IMR-90 (cell line): ENCODE results near the gene TMEM170B. TPM values are rescaled to one million over a fixed set of nuclear protein-coding genes. Genes with fewer than 3 reads are reported as not detected.

Experiments
- ATAC-seq: fragments of 200-7000 bp; cut with Tn5 transposase; 2 replicates; pipeline ENCODE4 v1.9.1; 2020; ENCODE audit warnings: low read depth, mild to moderate bottlenecking, moderate library complexity
- BruUV-seq: library from RNA; stranded (reverse); fragments of 400-500 nt; replicated peaks from 2 replicates; lab custom pipeline; 2021; lab: Mats Ljungman, UMichigan
- CTCF ChIA-PET: fragments of 300-600 bp; formaldehyde crosslinking; extraction: SDS; loops from one replicate; lab custom pipeline; 2021; ENCODE audit warnings: antibody characterized with exemption; lab: Yijun Ruan, JAX
- POLR2A ChIA-PET: fragments of 300-600 bp; sonication (Branson Sonifier 250); formaldehyde crosslinking; loops from one replicate; lab custom pipeline; 2022; ENCODE audit warnings: antibody characterized with exemption; ENCODE audit not compliant: unreplicated experiment; lab: Charles Lee
- DNase-seq: peaks from one replicate; pipeline ENCODE4 v3.0.0; 2013
- H2AFZ ChIP-seq: replicated peaks from 2 replicates; pipeline ENCODE3; 2013; ENCODE audit warnings: low read length, mild to moderate bottlenecking; ENCODE audit not compliant: poor library complexity
- H2AK5ac ChIP-seq: 2 replicates; pipeline ENCODE4 v1.6.1; 2013; ENCODE audit warnings: low read depth, low read length, inconsistent platforms
- H2AK9ac ChIP-seq: replicated peaks from 2 replicates; pipeline ENCODE3; 2013; ENCODE audit warnings: mild to moderate bottlenecking, low read depth, low read length, moderate library complexity; ENCODE audit not compliant: poor library complexity
- H2BK120ac ChIP-seq: 2 replicates; pipeline ENCODE4 v1.6.1; 2013; ENCODE audit warnings: low read depth, low read length, inconsistent platforms
- H2BK15ac ChIP-seq: 3 replicates; pipeline ENCODE4 v1.6.1; 2013; ENCODE audit warnings: low read depth, low read length, inconsistent platforms
- H2BK20ac ChIP-seq: 2 replicates; pipeline ENCODE4 v1.6.1; 2013; ENCODE audit warnings: low read depth, mild to moderate bottlenecking, inconsistent platforms, low read length, moderate library complexity
- H2BK5ac ChIP-seq: 2 replicates; pipeline ENCODE4 v1.6.1; 2013; ENCODE audit warnings: mild to moderate bottlenecking, low read depth, low read length, inconsistent platforms; ENCODE audit not compliant: poor library complexity, severe bottlenecking
- H3K14ac ChIP-seq: replicated peaks from 2 replicates; pipeline ENCODE4 v1.6.1; 2013; ENCODE audit warnings: low read depth, low read length, inconsistent platforms
- H3K18ac ChIP-seq: 2 replicates; pipeline ENCODE4 v1.6.1; 2013; ENCODE audit warnings: low read depth, low read length, control low read depth
- H3K23ac ChIP-seq: 2 replicates; pipeline ENCODE4 v1.6.1; 2013; ENCODE audit warnings: low read depth, low read length, inconsistent platforms
- H3K27ac ChIP-seq: 2 replicates; pipeline ENCODE4 v1.5.1; 2013; ENCODE audit warnings: mild to moderate bottlenecking, control low read depth, low read length; ENCODE audit not compliant: insufficient read depth
- H3K27me3 ChIP-seq: 2 replicates; pipeline ENCODE4 v1.6.1; 2013; ENCODE audit warnings: low read length; ENCODE audit not compliant: control insufficient read depth, insufficient read depth
- H3K36me3 ChIP-seq: 2 replicates; pipeline ENCODE4 v1.6.1; 2013; ENCODE audit warnings: low read length, mixed read lengths; ENCODE audit not compliant: control insufficient read depth, insufficient read depth
- H3K4ac ChIP-seq: 2 replicates; pipeline ENCODE4 v1.6.1; 2013; ENCODE audit warnings: low read depth, low read length, inconsistent platforms
- H3K4me1 ChIP-seq: 2 replicates; pipeline ENCODE4 v1.6.1; 2013; ENCODE audit warnings: low read length, mixed read lengths; ENCODE audit not compliant: control insufficient read depth, insufficient read depth
- H3K4me2 ChIP-seq: 2 replicates; pipeline ENCODE4 v1.6.1; 2013; ENCODE audit warnings: low read depth, mild to moderate bottlenecking, control low read depth, low read length, moderate library complexity
- H3K4me3 ChIP-seq: 2 replicates; pipeline ENCODE4 v1.5.1; 2013; ENCODE audit warnings: low read depth, mild to moderate bottlenecking, control low read depth, low read length, moderate library complexity; ENCODE audit not compliant: insufficient read depth
- H3K56ac ChIP-seq: 2 replicates; pipeline ENCODE4 v1.6.1; 2013; ENCODE audit warnings: low read length, inconsistent platforms; ENCODE audit not compliant: insufficient read depth; ENCODE audit errors: extremely low read depth
- H3K79me1 ChIP-seq, 2 experiments: 2 replicates each; pipeline ENCODE4 v1.6.1; 2013; ENCODE audit warnings: low read length in 2 of 2, inconsistent platforms in 1 of 2, low read depth in 1 of 2
- H3K9ac ChIP-seq: 2 replicates; pipeline ENCODE4 v1.6.1; 2013; ENCODE audit warnings: low read depth, low read length, control low read depth
- H3K9me1 ChIP-seq: 2 replicates; pipeline ENCODE4 v1.6.1; 2013; ENCODE audit warnings: low read length, inconsistent platforms; ENCODE audit not compliant: insufficient read depth
- H3K9me3 ChIP-seq: 2 replicates; pipeline ENCODE4 v1.6.1; 2013; ENCODE audit warnings: low read length; ENCODE audit not compliant: control insufficient read depth, insufficient read depth
- H4K20me1 ChIP-seq: 2 replicates; pipeline ENCODE4 v1.6.1; 2013; ENCODE audit warnings: low read length, inconsistent platforms; ENCODE audit not compliant: insufficient read depth
- H4K5ac ChIP-seq: 2 replicates; pipeline ENCODE4 v1.6.1; 2013; ENCODE audit warnings: mild to moderate bottlenecking, low read depth, low read length, control low read depth
- H4K8ac ChIP-seq, 2 experiments: 2 replicates each; pipeline ENCODE4 v1.6.1; 2013; ENCODE audit warnings: low read depth in 2 of 2, low read length in 2 of 2, control low read depth in 1 of 2, inconsistent platforms in 1 of 2
- H4K91ac ChIP-seq: 2 replicates; pipeline ENCODE4 v1.6.1; 2013; ENCODE audit warnings: low read depth, low read length, inconsistent platforms; ENCODE audit not compliant: insufficient read depth
- WGBS, 2 experiments: methylation state at CpG; one replicate each; pipeline versions ENCODE4 v1.1.5 to v1.1.7; 2013; ENCODE audit warnings: missing lambda C conversion rate in 2 of 2; ENCODE audit not compliant: insufficient read length in 1 of 2; ENCODE audit errors: extremely low coverage in 2 of 2; 5-methylcytosine and 5-hydroxymethylcytosine counted together
- dilution Hi-C: fragments of 300-500 bp; cut with HindIII; formaldehyde crosslinking; loops from one replicate; pipeline ENCODE4 v1.14.3; 2018; ENCODE audit warnings: low sequenced_read_pairs; ENCODE audit not compliant: unreplicated experiment
- in situ Hi-C: fragments of 300-500 bp; cut with MboI; formaldehyde crosslinking; loops from 3 replicates; pipeline ENCODE4 v1.14.3; 2019; ENCODE audit warnings: low sequenced_read_pairs, inconsistent platforms, mixed read lengths
- intact Hi-C: fragments of 100-400 bp; cut with micrococcal nuclease; formaldehyde crosslinking; loops from 2 replicates; pipeline ENCODE4 v1.10.0; 2022
- polyA plus RNA-seq, 3 experiments: library from polyadenylated mRNA; depleted of rRNA; stranded (reverse); fragments of >200 nt; gene quantifications; 2 replicates each; pipeline ENCODE4 v1.2.3, GENCODE V29; 2012; ENCODE audit warnings: low replicate concordance in 1 of 3
- total RNA-seq: library from RNA; depleted of rRNA; stranded (reverse); fragments of >200 nt; gene quantifications from 2 replicates; pipeline ENCODE4 v1.2.3, GENCODE V29; 2012
- TF ChIP-seq, protein P1 (sequence below): conservative IDR thresholded peaks from 2 replicates; pipeline ENCODE4 v1.5.1; 2012; ENCODE audit warnings: mild to moderate bottlenecking, low read depth, low read length, improper control_type of control experiment

Gene TMEM170B
- total and polyA plus RNA-seq, 2 of the 4 experiments (the other 2 are of a cell fraction): 0.10 to 0.18 TPM

DNA sequence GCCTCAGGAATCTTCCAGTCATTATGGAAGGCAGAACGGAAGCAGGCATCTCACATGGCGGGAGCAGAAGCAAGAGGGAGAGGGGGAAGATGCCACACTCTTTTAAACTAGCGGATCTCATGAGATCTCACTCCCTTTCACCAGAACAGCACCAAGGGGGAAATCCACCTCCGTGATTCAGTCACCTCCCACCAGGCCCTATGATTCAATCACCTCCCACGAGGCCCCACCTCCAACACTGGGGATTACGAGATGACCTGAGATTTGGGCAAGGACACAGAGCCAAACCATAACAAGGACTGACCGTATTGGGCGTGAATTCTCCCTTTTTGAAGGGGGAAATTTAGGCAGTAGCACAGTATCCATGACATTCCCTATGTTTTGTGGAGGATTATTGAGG lies 88.8 kb downstream of the TMEM170B start:
- Histone ChIP-seq H3K9me1 (no peaks in the 10 kb centered on the region; the same call in 1 of the 2 replicates), H3K23ac (no peak overlapping the region), H3K14ac (no peak overlapping the region), H2BK5ac (no peak overlapping the region), H3K18ac (no peak overlapping the region), H3K27ac (no peak overlapping the region), H2AK5ac (no peak overlapping the region), H2BK20ac (no peak overlapping the region), H2BK120ac (no peak overlapping the region), H3K4me1 (0 out of 2 replicates have a peak, but pooled peaks cover 2% of the 10 kb centered on the region), H3K9ac (no peak overlapping the region), H4K20me1 (no peaks in the 10 kb centered on the region), H3K4me3 (no peak overlapping the region), H3K9me3 (no peaks in the 10 kb centered on the region), H4K8ac (no peak overlapping the region), H3K79me1 (no peaks in the 10 kb centered on the region), H2AFZ (no peak overlapping the region), H3K4me2 (no peak overlapping the region), H3K56ac (no peak overlapping the region), H4K5ac (no peak overlapping the region), H2AK9ac (no peak overlapping the region), H2BK15ac (peak overlapping the region; percentile 67; the same call in 1 of the 3 replicates), H3K36me3 (no peaks in the 10 kb centered on the region), H4K91ac (no peak overlapping the region), H3K4ac (no peak overlapping the region), H3K27me3 (no peaks in the 10 kb centered on the region)
- no peak for DNase-seq
- ChIA-PET POLR2A (no interaction called here), CTCF (no interaction called here)
- ATAC-seq: no peak
- WGBS, 2 experiments: no CpG with 5 or more reads among the region's 8 CpGs
- BruUV-seq: no TSS peak
- TF ChIP-seq, protein P1, sequence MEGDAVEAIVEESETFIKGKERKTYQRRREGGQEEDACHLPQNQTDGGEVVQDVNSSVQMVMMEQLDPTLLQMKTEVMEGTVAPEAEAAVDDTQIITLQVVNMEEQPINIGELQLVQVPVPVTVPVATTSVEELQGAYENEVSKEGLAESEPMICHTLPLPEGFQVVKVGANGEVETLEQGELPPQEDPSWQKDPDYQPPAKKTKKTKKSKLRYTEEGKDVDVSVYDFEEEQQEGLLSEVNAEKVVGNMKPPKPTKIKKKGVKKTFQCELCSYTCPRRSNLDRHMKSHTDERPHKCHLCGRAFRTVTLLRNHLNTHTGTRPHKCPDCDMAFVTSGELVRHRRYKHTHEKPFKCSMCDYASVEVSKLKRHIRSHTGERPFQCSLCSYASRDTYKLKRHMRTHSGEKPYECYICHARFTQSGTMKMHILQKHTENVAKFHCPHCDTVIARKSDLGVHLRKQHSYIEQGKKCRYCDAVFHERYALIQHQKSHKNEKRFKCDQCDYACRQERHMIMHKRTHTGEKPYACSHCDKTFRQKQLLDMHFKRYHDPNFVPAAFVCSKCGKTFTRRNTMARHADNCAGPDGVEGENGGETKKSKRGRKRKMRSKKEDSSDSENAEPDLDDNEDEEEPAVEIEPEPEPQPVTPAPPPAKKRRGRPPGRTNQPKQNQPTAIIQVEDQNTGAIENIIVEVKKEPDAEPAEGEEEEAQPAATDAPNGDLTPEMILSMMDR: no peak
- in situ Hi-C loops: no loop called here
- intact Hi-C loops: no loop called here
- dilution Hi-C loops: no loop called here
